SK-N-SH (cell line): ENCODE results near the gene FAM83E.
A peak's percentile ranks its signal among the peaks of the same experiment; 100 is the strongest.

Experiments
- GABPA ChIP-seq: IDR thresholded peaks from 2 replicates; pipeline ENCODE4 v1.4.0; 2012; ENCODE audit warnings: low read depth, mild to moderate bottlenecking
- POLR2AphosphoS5 ChIP-seq: IDR thresholded peaks from 2 replicates; pipeline ENCODE4 v1.6.1; 2012; ENCODE audit warnings: low read depth, low read length
- TF ChIP-seq, protein P1 (sequence below): fragments of 200-600 bp; sonication (generic); IDR thresholded peaks from 2 replicates; pipeline ENCODE4 v1.6.1; 2017; ENCODE audit warnings: antibody characterized with exemption, mild to moderate bottlenecking, moderate library complexity

DNA sequence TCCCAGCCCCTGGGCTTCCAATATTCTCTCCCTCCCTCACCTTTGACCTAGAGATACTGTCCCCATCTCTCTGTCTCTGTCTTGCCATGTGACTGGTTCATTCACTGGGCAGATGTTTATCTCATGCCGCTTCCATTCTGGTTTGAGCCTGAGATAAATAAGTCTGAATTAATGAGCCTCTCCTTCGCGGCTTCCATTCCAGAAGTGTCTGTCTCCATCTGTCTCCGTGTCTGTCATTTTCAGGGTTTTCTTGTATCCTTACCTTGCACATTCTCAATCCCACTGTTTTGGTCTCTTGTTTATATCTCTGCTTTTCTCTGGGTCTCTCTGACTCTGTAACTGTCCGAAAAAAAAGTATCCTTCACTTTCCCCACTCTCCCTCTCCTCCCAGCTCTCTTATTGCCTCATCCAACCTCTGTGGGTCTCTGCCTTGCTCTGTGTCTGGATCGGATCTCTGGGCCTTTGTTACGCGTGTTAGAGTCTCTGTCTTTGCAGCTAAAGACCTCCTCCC is 8.7 kb upstream of the FAM83E start:
- TF ChIP-seq GABPA = no peak
- TF ChIP-seq POLR2AphosphoS5 = peak; percentile 77
- TF ChIP-seq, protein P1, sequence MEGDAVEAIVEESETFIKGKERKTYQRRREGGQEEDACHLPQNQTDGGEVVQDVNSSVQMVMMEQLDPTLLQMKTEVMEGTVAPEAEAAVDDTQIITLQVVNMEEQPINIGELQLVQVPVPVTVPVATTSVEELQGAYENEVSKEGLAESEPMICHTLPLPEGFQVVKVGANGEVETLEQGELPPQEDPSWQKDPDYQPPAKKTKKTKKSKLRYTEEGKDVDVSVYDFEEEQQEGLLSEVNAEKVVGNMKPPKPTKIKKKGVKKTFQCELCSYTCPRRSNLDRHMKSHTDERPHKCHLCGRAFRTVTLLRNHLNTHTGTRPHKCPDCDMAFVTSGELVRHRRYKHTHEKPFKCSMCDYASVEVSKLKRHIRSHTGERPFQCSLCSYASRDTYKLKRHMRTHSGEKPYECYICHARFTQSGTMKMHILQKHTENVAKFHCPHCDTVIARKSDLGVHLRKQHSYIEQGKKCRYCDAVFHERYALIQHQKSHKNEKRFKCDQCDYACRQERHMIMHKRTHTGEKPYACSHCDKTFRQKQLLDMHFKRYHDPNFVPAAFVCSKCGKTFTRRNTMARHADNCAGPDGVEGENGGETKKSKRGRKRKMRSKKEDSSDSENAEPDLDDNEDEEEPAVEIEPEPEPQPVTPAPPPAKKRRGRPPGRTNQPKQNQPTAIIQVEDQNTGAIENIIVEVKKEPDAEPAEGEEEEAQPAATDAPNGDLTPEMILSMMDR = no peak
